ENCODE results near the gene ATAD1. TPM values are rescaled to one million over a fixed set of nuclear protein-coding genes. Genes with fewer than 3 reads are reported as not detected.
"Not testable (repeated sequence)": the region's sequence is repeated elsewhere in the genome, so short reads cannot be mapped to it uniquely, and the experiment has no call there.

Gene ATAD1
- total and polyA plus RNA-seq, 7 donors = 6.9 to 45.3 (median 28.0) TPM

- Histone ChIP-seq H3K27me3 (no peaks in the 10 kb centered on the region), H3K27ac (no peak overlapping the region), H3K9me3 (no peaks in the 10 kb centered on the region), H3K36me3 (peaks cover 0 to 33% (median 7%) of the 10 kb centered on the region in 4 donors), H3K4me1 (no peaks in the 10 kb centered on the region), H3K4me3 (no peak overlapping the region)
- no peak for DNase-seq
- intact Hi-C loops (cut with DNase I) = no loop called here
- TF ChIP-seq POLR2AphosphoS5 (IDR thresholded peaks at IDR 0.05) (no peak), POLR2A (IDR thresholded peaks at IDR 0.05) (no peak), CTCF (IDR thresholded peaks at IDR 0.05) (no peak), EP300 (IDR thresholded peaks at IDR 0.05) (no peak)
- 48 to 78% methylated on average over 2 of the region's 2 CpGs for WGBS, 2 donors
These were observed 65.5 kb downstream of the ATAD1 start for GRCh38 chr10:87752566-87752965.

GRCh38 chr10:87751274-87751673 lies 66.8 kb downstream of the ATAD1 start:
- WGBS, 2 donors = 66 to 88% methylated on average over 2 of the region's 2 CpGs
- H3K4me1 ChIP-seq = peaks cover 0 to 7% (median 6%) of the 10 kb centered on the region in 4 donors
- no peak overlapping the region for H3K4me3 ChIP-seq
- intact Hi-C loops (cut with DNase I) = no loop called here
- no peak for DNase-seq
- H3K9me3 ChIP-seq = no peaks in the 10 kb centered on the region
- no peaks in the 10 kb centered on the region for H3K27me3 ChIP-seq
- no peak for TF ChIP-seq POLR2A (IDR thresholded peaks at IDR 0.05)
- no peak for TF ChIP-seq EP300 (IDR thresholded peaks at IDR 0.05)
- no peak for TF ChIP-seq POLR2AphosphoS5 (IDR thresholded peaks at IDR 0.05)
- no peak for TF ChIP-seq CTCF (IDR thresholded peaks at IDR 0.05)
- peaks cover 0 to 25% (median 6%) of the 10 kb centered on the region in 4 donors for H3K36me3 ChIP-seq
- no peak overlapping the region for H3K27ac ChIP-seq

GRCh38 chr10:87750817-87751216 lies 67.2 kb downstream of the ATAD1 start:
- Histone ChIP-seq H3K27me3 (no peaks in the 10 kb centered on the region), H3K27ac (peak overlapping the region in 1 of 4 donors; percentile 2), H3K9me3 (no peaks in the 10 kb centered on the region), H3K36me3 (peaks cover 0 to 21% (median 4%) of the 10 kb centered on the region in 4 donors), H3K4me3 (no peak overlapping the region), H3K4me1 (peaks cover 0 to 7% (median 6%) of the 10 kb centered on the region in 4 donors)
- no peak for DNase-seq
- TF ChIP-seq POLR2A (IDR thresholded peaks at IDR 0.05) = no peak
- TF ChIP-seq EP300 (IDR thresholded peaks at IDR 0.05) = no peak
- TF ChIP-seq CTCF (IDR thresholded peaks at IDR 0.05) = no peak
- no peak for TF ChIP-seq POLR2AphosphoS5 (IDR thresholded peaks at IDR 0.05)
- intact Hi-C loops (cut with DNase I) = no loop called here

- Histone ChIP-seq H3K9me3 (no peaks in the 10 kb centered on the region), H3K4me1 (peaks cover 0 to 7% (median 6%) of the 10 kb centered on the region in 4 donors), H3K27me3 (no peaks in the 10 kb centered on the region), H3K36me3 (peaks cover 0 to 14% (median 4%) of the 10 kb centered on the region in 4 donors), H3K4me3 (no peak overlapping the region), H3K27ac (peak overlapping the region in 1 of 4 donors; percentile 2)
- WGBS, 2 donors = 63 to 84% methylated on average over 5 of the region's 5 CpGs
- DNase-seq = no peak
- intact Hi-C loops (cut with DNase I) = no loop called here
- TF ChIP-seq EP300 (IDR thresholded peaks at IDR 0.05) (no peak), CTCF (IDR thresholded peaks at IDR 0.05) (no peak), POLR2AphosphoS5 (IDR thresholded peaks at IDR 0.05) (no peak), POLR2A (IDR thresholded peaks at IDR 0.05) (no peak)
These were observed 67.9 kb downstream of the ATAD1 start for GRCh38 chr10:87750001-87750671.

GRCh38 chr10:87748244-87748643 lies 69.8 kb downstream of the ATAD1 start:
- H3K9me3 ChIP-seq; H3K27ac ChIP-seq; H3K4me3 ChIP-seq; intact Hi-C loops (cut with DNase I); H3K36me3 ChIP-seq; DNase-seq; H3K4me1 ChIP-seq; H3K27me3 ChIP-seq: not testable (repeated sequence)
- 76 to 84% methylated on average over 4 of the region's 4 CpGs for WGBS, 2 donors

All from sigmoid colon (tissue), 7 donors.